Activated CD4-positive, alpha-beta T cell treated with anti-CD3 and anti-CD28 coated beads, Interleukin-2, Interleukin-6, amounts not matched to agents 100 ng/mL and 50 ng/mL, durations not matched to agents 16 hours and 8 hours (primary cell): ENCODE data around the gene RAPGEF1.

Source experiments
- DNase-seq: peaks from one replicate; pipeline ENCODE4 v3.0.0-alpha.2; 2020

RAPGEF1 gene

GRCh38 chr9:131582466-131583336, 157.2 kb downstream of the RAPGEF1 start:
- DNase-seq, result no peak

DNA sequence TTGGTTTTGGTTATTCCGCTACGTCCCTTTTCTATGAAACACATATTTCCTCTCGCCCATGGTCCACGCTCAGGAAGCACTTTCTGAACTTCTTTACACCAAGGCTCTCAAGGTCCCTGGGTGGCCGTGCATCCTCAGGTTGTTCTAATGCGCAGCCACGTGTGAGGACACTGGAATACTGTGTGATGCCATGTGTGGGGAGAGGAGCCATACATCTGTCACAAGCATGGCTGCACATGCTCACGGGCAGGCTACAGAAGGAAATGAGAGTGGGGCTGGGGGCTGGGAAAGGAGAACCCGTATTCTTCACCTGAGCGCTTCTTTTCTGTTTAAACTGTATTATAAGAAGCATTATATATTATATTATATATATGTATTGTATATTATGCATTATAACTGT, 157.8 kb downstream of the RAPGEF1 start:
- DNase-seq, result no peak

DNA sequence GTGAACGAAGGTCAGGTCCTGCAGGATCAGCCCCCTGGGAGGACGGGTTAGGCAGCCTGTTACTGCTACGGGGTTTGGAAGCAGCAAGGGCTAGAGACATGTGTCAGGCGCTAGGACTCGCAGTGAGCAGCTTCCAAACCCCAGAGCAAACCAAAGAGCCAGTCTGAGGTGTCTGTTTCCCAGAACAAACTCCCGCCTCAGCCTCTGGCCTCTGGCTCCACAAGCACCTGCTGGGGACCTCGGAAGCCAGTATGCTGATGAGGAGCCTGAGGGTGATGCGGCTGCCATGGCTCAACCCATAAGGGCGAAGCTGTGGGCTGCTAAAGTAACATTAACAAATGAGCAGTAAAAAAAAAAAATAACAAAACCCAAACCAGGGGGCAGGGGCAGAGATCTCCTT, 159.5 kb downstream of the RAPGEF1 start:
- no peak for DNase-seq

- no peak for DNase-seq
Observed at GRCh38 chr9:131579789-131580211, 160.1 kb downstream of the RAPGEF1 start.

DNA sequence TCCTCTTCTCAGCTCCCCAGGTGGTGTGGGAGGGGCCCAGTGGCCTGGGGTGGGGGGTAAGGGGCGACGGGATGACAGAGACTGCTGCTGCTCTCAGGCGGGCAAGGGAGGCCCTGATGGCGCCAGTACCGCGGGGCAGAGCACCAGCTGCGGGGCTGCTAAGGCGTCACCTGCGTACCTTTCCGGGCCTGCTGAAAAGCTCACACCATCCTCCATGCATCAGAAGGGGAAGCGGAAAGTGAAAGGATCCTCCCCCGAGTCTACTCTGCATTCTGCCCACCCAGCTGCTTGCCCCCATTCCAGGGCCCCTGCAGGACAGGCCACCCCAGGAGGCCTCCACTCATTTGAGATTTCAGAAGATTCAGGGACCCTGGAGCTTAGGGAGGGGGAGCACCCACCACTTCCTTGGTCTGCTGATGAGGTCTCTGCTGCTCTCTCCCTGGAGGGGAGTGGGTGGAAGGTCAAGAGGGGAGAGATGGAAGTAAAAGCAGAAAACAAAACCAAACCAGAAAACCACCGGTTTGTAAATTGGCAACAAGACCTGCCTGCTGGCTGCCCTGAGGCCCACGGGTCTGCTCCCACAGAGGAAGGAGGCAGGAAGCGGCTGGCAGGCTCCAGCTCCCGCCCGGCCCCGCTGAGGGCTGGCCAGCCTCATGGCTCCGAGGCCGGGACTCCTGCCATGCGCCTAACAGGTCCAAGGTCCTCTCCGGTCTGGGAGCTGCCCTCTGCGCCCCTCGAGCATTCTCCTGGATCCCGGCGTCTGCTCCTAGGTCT, 161.0 kb downstream of the RAPGEF1 start:
- DNase-seq, result peak; percentile 36

DNA sequence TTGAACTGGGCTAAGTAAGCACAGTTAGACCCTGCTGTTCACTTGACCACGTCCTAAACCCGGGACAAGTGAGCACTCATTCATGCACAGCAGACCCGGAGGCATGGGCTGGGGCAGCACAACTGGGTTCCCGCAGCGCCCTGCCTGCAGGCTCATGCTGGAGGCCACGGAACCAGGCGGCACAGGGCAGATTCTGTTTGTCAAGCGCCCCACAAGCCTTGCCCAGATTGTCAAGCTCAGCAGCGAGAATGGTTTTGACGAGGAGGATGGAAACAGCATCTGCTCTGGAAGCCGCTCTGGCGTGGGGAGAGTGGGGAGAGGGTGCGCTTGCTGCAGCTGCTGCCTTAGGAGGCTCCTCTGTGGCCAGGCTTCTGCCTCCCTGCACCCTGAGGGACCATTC, 161.9 kb downstream of the RAPGEF1 start:
- DNase-seq, result no peak

DNA sequence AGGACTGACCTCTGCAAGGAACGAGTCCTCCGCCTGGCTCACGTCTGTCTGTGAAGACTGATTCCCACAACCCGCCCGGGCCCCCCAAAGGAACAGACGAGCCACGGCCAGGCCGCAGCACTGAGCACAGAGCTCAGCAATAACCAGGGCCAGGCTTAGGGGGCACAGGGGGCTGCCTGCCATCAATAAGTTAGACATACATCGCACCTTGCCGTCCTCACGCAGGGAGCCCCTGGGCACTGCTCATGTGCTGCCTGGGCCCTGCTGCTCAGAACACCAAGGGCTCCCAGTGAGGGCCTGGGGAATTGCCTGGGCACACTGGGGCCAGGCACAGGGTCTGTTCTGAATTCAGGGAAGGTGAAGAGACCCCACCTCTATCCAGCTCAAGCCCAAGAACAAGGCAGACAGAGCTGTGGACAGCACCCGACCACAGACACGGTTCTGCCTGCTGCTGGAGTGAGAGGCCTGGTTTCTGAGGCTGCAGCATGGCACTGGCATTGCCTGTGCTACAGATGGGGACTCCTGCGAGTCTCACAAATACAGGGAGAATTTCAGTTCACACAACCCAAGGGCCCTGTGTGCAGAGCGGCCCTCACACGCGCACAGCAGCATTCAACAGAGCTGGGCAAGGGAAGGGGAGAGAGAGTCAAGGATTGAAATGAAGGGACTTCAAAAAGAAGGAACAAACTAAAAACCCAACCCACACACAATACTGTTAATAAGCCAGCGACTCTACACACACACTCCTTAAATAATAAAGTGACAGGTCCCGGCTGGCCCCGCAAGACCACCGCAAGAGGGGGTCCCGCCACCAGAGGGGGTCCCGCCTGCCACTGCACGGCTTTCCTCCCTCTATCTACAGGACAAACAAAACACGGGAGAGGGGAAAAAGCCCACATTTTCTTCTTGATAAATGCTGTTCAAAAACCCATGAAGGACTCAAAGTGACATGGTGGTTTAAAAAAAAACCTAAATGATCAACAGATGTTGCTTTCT, 162.6 kb downstream of the RAPGEF1 start:
- no peak for DNase-seq

- no peak for DNase-seq
Observed at GRCh38 chr9:131575946-131576853, 163.7 kb downstream of the RAPGEF1 start.

GRCh38 chr9:131574730-131575640, 164.9 kb downstream of the RAPGEF1 start:
- no peak for DNase-seq

- DNase-seq, result no peak
Observed at GRCh38 chr9:131567910-131568309, 172.0 kb downstream of the RAPGEF1 start.

DNA sequence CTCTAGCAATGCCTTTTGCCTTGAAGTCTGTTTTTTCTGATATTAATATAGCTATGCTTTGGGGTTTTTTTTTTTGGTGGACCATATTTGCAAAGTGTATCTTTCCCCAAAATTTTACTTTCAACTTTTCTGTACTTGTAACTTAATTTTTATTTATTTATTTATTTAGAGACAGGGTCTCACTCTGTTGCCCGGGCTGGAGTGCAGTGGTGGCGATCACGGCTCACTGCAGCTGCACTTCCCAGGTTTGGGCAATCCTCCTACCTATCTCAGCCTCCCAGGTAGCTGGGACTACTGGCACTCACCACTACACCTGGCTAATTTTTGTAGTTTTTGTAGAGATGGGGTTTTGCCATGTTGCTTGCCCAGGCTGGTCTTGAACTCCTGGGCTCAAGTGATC, 173.7 kb downstream of the RAPGEF1 start:
- DNase-seq, result no peak

GRCh38 chr9:131565369-131565768, 174.5 kb downstream of the RAPGEF1 start:
- DNase-seq, result no peak

DNA sequence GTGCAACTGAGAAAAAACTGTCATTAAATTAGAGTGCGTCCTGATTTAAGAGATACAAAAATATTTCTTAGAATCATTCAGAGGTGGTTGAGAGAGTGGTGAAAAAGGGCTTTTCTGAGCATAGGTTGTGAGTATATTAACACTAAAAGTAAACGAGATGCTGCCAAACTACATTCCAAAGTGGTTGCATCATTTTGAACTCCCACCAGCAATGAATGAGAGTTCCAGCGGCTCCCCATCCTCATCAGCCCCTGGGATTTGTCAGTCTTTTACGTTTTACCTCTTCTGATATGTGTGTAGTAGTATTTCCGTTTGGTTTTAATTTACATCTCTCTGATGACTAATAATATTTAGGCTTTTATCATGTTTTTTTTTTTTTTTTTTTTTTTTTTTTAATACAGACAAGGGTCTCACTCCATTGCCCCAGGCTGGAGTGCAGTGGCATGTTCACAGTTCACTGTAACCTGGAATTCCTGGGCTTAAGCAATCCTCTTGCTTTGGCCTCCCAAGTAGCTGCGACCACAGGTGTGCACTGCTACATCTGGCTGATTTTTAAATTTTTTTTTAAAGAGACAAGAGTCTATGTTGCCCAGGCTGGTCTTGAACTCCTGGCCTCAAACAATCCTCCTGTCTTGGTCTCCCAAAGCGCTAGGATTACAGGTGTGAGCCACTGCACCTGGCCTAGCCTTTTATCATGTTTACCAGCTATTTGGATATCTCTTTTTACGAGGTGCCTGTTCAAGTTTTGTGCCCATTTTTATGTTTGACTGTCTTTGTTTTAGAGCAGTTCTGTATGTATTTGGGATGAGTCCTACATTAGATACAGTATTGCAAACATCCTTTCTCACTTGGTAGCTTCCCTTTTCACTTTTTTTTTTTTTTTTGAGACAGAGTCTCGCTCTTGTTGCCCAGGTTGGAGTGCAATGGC, 177.6 kb downstream of the RAPGEF1 start:
- no peak for DNase-seq

DNA sequence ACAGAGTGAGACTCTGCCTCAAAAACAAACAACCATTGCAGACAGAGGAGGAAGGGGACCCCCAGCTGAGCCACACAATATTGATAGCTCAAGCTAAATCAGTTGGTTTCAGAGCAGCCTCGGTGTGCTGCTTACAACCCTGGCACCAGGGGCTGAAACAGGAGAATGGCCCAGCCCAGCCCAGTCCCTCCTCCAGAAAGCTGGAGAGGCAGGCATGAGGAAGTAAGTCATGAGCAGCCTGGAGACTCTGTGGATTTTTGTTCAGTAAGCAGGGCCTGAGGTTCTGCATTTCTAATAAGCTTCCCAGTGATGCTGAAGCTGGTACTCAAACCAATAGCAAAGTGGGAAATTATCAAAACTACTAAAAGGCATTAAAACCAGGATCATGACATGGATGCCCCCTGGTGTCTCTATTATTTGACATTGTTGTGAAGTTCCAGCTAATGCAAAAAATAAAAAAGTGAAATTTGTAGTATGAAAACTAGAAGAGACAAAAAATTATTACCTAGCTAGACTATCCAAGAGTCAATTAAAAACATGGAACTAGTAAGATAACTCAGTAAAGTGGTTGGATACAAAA, 180.4 kb downstream of the RAPGEF1 start:
- no peak for DNase-seq

GRCh38 chr9:131557855-131558548, 181.9 kb downstream of the RAPGEF1 start:
- no peak for DNase-seq

- no peak for DNase-seq
Observed at GRCh38 chr9:131555841-131556673, 183.8 kb downstream of the RAPGEF1 start.

DNA sequence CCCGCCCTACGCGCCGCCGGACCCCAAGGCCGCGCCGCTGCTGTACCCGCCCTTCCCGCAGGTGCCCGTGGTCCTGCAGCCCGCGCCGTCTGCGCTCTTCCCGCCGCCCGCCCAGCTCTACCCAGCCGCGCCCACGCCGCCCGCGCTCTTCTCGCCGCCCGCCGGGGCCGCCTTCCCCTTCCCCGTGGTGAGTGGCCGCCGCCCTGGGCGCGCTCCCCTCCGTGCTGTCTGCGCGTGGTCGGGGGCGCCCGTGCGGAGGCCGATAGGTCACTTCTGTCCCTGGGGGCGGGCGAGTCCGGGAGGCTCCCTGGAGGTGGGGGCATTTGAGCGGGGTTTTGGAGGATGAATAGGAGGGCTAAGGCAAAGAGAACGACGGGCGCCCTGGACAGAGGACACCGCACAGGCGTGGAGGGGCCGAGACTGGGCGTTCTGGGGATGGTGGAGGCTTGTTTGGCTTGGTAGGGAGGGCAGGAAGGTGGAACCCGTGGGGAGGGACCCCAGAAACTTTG, 185.0 kb downstream of the RAPGEF1 start:
- DNase-seq, result no peak
